Hippocampal formation (tissue), 2 donors: ENCODE data around the gene FHL1.
"Not testable (repeated sequence)": the region's sequence is repeated elsewhere in the genome, so short reads cannot be mapped to it uniquely, and the experiment has no call there.

Experiments used
- DNase-seq, 2 donors: peaks; one replicate each; lab custom pipeline; 2025; lab: John Stamatoyannopoulos, UW

FHL1 gene

DNA sequence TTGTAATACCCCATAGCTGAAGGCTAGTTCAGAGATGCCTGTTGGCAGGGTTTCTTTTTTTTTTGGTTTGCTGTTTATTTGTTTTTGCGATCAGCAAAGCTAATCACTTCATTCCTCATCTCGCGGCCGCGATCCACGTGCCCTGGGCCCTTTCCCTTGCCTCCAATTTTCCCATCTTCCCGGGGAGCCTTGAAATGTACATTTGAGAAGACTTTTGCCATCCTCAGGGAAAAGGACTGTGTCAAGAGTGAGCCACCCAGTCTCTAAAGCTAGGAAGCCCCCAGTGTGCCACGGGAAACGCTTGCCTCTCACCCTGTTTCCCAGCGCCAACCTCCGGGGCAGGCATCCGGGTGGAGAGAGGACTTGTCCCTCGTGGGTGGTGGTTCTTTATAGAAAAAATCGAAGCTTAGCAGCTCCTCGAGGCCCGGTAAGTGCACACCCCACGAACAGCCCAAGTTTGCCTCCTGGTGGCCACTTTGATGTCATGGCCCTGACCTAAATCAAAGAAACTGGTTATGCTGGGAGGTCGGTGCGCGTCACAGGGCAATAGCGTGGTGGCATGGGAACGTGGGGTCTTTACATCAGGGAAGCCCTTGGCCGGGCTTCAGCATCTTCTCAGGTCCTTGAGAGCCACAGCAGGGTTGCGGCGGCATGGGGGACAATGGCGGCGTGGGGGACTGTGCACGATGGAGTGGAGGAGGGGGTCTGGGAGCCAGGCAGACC, 61.8 kb downstream of the FHL1 start:
- peak in 1 of 2 donors; percentile 21 for DNase-seq

GRCh38 chrX:136209751-136210150, 62.4 kb downstream of the FHL1 start:
- DNase-seq = no peak

DNA sequence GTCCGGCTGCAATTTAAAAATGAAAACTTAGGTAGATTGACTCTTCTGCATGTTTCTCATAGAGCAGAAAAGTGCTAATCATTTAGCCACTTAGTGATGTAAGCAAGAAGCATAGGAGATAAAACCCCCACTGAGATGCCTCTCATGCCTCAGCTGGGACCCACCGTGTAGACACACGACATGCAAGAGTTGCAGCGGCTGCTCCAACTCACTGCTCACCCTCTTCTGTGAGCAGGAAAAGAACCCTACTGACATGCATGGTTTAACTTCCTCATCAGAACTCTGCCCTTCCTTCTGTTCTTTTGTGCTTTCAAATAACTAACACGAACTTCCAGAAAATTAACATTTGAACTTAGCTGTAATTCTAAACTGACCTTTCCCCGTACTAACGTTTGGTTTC, 62.9 kb downstream of the FHL1 start:
- DNase-seq = no peak

GRCh38 chrX:136210806-136211205, 63.5 kb downstream of the FHL1 start:
- no peak for DNase-seq

DNA sequence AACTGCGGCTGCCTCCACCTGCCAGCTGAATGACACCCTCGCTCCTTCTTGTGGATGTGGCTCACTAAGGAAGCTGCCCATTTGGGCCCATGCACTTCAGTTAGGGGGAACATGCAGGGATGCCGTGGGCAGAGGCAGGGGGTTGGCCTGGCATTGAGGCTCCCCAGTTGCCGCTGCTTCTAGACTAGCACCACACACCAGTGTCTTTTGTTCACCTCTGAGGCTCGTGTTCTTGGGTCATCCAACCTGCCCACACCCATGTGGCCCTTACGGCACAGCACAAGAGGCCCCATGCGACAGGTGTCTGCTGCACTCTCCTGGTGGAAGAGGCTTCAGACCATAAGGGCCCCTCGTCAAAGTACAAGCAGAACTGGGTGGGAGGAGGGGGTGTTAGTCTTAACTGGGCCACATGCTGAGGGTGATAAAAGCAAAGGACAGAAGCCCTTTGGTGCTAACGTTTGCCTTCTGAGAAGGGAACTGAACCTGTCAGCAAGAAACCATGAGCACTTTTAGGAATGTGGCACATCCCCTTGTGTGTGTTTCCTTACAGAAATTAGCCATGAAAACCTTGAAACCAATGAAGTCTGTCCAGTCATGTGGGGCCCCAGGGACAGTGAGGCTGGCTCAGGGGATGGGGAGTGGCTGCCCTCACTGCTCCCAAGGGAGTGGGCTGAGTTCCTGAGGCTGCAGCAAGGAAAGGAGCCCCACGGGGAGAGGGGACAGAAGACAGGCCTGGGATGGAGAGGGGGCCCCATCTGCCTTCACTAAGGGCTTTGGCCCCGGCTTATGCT, 64.6 kb downstream of the FHL1 start:
- no peak for DNase-seq

- DNase-seq = no peak
Observed at GRCh38 chrX:136212557-136213111, 65.3 kb downstream of the FHL1 start.

DNA sequence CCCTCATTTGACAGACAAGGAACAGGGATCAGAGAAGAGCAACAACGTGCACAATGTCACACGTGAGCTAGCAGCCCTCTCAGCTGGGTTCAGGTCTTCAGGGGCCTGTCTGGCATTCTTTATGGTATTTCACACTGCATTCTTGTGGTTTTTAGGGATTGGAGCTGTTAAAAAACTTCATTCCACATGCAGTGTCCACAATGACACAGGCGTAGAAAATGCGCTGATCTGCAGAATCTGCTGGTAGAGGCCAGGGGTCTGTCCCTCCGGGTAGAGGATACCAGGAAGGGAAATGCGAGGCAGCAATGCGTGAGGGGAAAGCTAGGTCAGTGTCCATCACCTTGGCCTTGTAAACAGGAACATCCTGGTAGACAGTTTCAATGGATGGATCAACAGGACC, 67.2 kb downstream of the FHL1 start:
- no peak for DNase-seq

DNA sequence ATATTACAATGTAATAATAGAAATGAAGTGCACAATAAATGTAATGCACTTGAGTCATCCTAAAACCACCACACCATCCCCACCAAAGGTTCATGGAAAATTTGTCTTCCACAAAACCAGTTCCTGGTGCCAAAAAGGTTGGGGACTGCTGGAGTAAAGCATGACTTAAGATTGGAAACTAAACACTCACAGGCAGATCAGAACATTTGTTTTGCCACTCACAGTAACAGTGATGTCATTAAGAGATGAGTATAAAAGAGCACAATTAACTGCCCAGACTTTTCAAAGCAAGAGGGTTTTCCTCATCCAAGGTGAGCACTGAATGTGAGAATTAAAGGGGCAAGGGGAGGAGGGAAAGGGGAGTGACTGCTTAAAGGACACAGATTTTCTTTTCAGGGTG, 68.2 kb downstream of the FHL1 start:
- no peak for DNase-seq

DNA sequence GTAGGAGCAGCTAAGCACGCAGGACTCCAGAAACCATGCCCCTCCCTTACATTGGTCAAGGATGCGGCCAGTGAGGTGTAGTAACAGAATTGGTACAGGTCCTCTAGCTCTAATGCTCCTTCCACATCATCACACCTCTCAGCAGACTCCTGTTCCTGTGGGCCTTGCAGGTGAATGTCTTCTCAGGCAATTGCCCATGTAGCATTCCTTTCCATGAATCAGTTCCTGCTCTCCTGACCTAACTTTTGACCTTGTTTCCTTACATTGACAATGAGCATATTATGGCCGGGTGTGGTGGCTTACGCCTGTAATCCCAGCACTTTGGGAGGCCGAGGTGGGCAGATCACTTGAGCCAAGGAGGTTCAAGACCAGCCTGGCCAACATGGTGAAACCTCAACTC, 72.6 kb downstream of the FHL1 start:
- no peak for DNase-seq

DNA sequence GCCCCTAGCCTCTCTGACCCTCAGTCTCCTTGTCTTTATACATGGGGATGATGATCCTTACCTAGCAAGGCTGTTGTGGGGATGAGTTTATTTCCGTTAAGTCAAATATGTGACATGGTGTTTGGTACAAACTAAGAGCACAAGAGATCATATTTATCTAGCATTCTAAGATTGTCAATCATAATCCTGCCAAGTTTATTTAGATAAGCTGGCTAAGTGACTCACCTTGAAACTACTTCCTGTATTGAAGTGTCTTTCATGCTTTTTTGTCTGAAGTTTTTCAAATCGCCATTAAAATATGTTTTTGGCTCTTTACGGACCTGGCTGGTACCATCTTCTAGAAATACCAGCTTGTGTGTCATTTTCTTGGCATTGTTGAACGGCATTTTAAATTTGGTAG, 73.2 kb downstream of the FHL1 start:
- DNase-seq = no peak

GRCh38 chrX:136220951-136221350, 73.6 kb downstream of the FHL1 start:
- DNase-seq = no peak

- no peak for DNase-seq
Observed at GRCh38 chrX:136221851-136222513, 74.6 kb downstream of the FHL1 start.

DNA sequence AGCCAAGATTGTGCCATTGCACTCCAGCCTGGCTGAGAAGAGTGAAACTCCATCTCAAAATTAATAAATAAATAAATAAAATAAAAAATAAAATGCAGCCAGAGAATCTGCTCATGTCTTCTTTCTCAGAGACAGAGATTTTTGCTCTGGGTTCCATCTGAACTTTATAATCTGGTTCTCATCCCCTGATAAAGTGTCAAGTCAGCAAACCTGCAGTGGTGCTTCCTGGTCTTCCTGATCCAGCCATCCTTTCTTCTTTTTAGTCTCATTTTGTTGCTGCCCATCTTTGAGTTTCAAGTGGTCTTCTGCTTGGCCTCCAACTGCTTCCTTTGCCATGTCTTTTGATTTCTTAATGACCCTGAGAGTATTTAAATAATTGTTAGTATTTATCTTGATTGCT, 79.7 kb downstream of the FHL1 start:
- no peak for DNase-seq

GRCh38 chrX:136227948-136228838, 80.9 kb downstream of the FHL1 start:
- DNase-seq = no peak

DNA sequence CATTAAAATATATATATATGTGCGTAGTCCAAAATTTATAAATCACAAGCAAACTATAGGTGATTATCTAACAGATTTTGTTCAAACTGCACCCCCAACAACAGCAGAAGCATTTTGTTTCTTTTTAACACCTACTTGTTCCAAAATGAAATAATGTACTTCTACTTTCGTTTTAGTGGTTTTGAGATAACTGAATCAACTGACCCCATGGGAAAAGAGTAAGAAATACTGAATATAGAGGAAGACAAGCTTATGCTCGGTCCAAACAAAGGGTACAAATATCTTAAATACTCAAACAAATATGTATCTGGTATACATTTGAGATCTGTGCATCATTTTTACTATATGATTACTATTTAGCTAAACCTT, 81.5 kb downstream of the FHL1 start:
- DNase-seq = no peak

- DNase-seq = no peak
Observed at GRCh38 chrX:136237074-136237473, 89.7 kb downstream of the FHL1 start.

GRCh38 chrX:136237849-136238248, 90.5 kb downstream of the FHL1 start:
- not testable (repeated sequence) for DNase-seq

DNA sequence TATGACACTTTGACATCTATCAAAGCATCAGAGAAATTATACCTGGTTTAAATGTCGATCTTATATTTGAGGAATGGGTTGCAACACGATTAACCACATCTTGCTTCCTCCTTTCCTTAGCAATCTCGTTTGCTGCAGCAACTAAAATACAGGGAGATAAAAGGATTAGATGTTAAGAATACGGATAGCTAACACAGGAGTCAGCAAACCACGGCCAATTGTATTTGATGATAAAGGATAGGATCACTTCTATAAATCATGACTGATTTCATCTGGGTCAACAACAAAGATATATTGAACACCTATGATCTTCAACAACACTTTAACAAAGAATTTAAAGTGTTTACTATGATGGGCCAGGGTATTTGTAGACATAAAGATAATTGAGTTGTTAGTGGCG, 98.9 kb downstream of the FHL1 start:
- no peak for DNase-seq

GRCh38 chrX:136250191-136251040, 103.1 kb downstream of the FHL1 start:
- DNase-seq = no peak
